ENCODE results near the gene CA7.

The CA7 gene

DNA sequence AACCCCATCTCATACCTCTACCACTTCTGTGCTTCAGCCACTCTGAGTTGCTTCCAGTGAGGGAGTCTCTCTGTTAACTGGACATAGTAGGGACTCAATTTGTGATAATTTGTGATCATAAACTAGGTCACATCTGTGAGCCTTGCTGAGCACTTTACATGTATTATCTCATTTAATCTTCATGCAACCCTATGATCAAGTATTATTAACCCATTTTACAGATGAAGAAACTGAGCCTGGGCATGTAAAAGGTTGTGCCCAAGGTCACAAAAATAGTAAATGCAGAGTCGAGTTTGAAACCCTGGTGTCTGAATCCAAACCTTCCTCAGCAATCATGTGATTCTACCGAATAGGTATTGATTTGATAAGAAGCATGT is 54.7 kb downstream of the CA7 start:
- no peak for DNase-seq (ENCODE audit: low spot score)

DNA sequence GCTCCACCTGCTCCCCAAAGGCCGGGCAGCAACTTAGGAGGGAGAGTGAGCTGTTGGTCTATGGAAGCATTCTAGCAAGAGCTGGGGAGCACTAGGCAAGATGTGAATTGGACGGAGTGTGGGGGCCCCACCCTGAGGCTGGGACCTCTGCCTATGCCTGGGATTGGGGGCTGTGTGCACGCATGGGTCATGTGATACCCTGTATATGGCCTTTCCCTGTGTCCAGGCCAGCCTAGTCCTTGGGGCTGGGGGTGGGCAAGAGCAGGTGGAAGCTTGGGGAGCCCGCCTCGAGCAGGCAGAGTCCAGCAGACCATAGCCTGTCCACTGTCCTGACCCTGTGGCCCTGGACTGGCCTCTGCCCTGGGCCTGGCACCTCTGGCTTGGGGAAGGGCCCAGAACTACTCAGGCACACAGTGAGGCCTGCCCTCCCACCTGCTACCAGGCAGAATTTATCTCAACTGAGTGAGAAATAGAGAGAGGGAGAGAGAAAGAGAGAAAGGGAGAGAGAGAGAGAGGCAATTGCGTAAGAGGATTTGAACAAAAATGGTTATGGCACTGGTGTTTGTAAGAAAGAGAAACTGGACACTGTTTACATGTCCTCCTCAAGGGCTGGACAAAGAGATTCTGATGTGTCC is 55.2 kb downstream of the CA7 start:
- DNase-seq (ENCODE audit: low spot score): no peak

DNA sequence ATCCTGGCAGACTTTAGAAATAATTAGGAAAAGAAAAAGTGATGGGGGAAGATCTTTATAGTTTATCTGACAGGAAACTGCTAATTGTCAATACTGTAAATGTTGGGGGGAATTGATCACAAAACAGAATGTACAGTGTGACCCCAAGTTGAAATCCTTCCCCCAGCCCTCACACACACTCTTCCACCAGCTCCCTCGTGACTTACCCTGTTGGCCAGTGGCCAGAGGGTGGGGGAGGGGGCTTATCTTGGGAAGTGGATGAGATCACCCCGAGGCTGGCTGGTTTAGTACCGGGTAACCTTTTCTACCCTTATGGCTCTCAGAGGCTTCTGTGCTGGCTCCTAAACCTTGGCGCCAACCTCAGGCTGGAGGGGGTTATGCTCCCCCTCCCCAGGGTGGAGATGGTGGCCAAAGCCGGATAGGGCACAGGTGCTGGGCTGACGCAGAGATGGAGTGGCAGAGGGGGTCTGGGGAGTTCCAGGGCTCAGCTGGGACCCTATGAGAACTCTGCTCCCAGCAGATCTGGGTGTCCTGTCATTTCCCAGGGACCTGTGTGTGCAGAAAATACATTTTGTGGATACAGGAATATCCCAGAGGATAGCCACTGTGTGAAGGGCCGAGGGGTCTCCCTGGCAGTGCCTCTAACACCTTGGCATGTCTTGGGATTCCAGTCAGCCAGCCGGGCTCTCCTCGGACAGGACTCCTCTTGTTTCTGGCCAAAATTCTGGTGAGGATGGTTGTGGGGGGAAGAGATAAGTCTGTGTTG is 55.9 kb downstream of the CA7 start:
- peak; percentile 66 for DNase-seq (ENCODE audit: low spot score)

DNA sequence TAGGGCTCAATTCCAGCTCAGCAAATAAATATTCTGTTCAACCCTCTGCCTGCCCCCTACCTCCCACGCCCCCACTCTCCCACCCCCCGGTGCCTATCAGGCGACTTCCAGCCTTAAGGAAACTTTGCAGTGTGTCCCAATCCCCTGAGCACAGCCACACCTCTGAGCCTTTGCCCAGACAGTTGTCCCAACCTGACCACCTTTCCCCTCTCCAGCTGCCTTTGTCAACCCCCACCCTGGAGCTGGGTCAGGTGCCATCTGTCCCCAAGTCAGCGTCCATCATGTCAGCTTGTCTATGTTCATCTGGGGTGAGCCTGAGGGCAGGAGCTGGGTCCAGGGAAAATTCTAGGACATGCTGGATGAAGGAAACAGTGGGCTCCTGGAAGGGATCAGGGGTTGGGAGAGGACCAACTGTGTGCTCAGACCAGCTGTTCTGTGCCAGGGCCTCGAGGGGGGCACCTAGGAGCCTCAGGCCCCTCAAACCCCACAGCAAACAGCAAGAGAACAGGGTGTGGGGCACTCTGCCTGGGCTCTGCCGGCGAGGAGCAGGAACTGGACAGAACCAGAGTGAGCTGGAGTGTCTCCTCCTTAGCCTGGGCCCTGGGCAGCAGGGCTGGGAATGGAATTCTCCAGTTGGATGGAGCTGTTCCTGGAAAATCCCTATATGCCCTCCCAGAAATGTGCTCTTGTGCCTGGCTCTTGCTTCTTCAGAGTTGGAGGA is 56.7 kb downstream of the CA7 start:
- no peak for DNase-seq (ENCODE audit: low spot score)

DNA sequence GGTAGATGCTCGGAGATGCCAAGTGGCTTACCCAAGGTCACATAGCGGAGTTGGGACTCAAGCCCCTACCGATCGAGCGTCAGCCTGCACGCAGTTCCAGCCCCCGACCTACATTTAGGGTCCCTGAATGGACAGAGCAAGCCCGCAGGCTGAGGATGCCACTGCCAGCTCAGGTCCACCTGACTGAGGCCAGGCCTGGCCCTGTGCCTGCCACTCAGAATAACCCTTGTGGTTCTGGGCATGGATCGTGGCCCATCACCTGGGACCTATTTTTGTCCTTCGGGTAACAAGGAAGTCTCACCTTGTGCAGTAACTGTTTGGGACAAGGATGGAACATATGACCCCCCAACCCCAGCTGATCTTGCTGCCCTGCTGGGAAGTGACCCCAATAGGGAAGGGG is 57.4 kb downstream of the CA7 start:
- no peak for DNase-seq (ENCODE audit: low spot score)

DNA sequence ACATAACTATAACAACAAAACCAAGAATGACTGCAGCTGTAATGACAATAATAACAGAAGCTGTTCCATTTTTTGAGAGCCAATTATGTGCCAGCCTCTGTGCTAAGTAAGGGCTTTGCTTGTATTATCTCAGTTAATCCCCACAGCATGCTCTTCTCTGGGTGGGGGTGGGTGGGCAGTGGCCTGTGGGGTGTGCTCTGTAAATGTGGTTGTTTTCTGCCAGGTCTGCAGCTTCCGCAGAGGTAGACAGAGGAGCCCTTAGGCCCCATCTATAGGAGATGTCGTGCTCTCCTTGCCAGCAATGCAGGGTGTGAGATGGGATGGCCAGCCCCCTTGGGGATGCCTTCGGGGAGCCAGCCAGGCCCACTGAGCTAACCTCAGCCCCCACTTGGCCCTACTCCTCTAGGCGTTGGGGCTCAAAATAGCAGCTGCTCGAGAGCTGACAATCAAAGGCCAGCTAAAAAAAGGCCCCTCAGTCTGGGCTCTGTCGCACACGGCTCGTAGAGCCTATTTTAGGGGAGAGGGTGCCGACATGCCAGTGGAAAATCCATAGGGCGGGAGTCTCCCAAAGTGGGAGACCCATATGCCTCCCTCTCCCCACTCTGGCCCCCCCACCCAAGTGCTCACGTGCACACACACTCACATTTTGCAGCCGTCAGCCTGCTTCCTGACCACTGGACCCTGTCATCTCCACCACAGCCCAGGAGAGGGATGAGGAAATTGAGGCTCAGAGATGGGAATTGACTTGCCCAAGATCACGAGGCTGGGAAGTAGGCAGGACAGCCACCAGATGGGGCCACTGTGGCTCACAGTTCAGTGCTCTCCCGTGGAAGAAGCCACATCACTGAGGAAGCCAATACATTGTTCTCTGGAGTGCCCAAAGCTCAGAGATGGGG is 58.7 kb downstream of the CA7 start:
- peak; percentile 25 for DNase-seq (ENCODE audit: low spot score)
